Activated T-cell treated with anti-CD3 and anti-CD28 coated beads, Interleukin-2, amount 50 U/mL, for 72 hours (primary cell): ENCODE results near the gene HSPBAP1. TPM values are rescaled to one million over a fixed set of nuclear protein-coding genes. Genes with fewer than 3 reads are reported as not detected.
"Not testable (repeated sequence)": the region's sequence is repeated elsewhere in the genome, so short reads cannot be mapped to it uniquely, and the experiment has no call there.

Source experiments
- ATAC-seq, 2 donors: fragments of 150-1000 bp; cut with Tn5 transposase; replicated peaks in 1 of 2; 2 replicates each; pipeline ENCODE4 v1.10.0; 2021; ENCODE audit warnings: moderate library complexity in 2 of 2, mild to moderate bottlenecking in 1 of 2
- DNase-seq, 2 donors: peaks; one replicate each; pipeline ENCODE4 v3.0.0; 2021 to 2022; ENCODE audit warnings: mixed read lengths in 1 of 2
- H3K27ac Mint-ChIP-seq: one replicate; pipeline ENCODE4 v1.8.0; 2022; ENCODE audit warnings: mild to moderate bottlenecking, moderate library complexity, mixed read lengths
- H3K27me3 Mint-ChIP-seq: one replicate; pipeline ENCODE4 v1.8.0; 2022; ENCODE audit warnings: low read depth, mixed read lengths
- H3K36me3 Mint-ChIP-seq, 2 donors: one replicate each; pipeline ENCODE4 v1.8.0; 2022; ENCODE audit warnings: mixed read lengths in 2 of 2, mild to moderate bottlenecking in 1 of 2; ENCODE audit not compliant: insufficient read depth in 2 of 2
- H3K4me1 Mint-ChIP-seq: one replicate; pipeline ENCODE4 v1.8.0; 2022; ENCODE audit warnings: low read depth, mixed read lengths
- H3K4me3 Mint-ChIP-seq, 2 donors: one replicate each; pipeline ENCODE4 v1.8.0; 2022; ENCODE audit warnings: mild to moderate bottlenecking in 2 of 2, mixed read lengths in 2 of 2, moderate library complexity in 2 of 2
- H3K9me3 Mint-ChIP-seq, 2 donors: one replicate each; pipeline ENCODE4 v1.8.0; 2022; ENCODE audit warnings: mixed read lengths in 2 of 2
- total RNA-seq, 2 donors: library from RNA; stranded (reverse); gene quantifications; one replicate each; pipeline ENCODE4 v1.2.3, GENCODE V29; 2022

HSPBAP1 gene
- total RNA-seq, 2 donors from 2014 or later, result 8.2 to 9.3 TPM

GRCh38 chr3:122719273-122719921 lies 74.2 kb downstream of the HSPBAP1 start:
- no peak for DNase-seq

DNA sequence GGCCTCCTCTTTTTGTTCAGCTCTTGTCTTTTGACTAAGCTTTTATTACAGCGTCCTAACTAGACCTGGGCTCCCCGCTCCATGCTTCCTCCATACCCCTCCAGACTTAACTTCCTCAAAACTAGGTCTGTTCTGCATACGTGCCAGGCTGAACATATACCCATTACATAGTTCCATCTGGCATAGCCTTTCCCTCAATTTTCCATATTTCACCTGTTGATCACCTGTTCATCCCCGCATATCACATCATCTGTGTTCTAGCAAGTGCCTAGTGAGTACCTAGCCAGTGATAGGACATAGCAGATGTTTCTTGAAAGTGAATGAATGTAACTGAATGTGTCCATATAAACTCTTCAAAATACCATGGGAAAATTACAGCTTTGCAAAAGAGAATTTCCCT lies 77.0 kb downstream of the HSPBAP1 start:
- Mint-ChIP-seq H3K36me3 (peaks cover 12 to 38% of the 10 kb centered on the region in 2 donors), H3K27me3 (no peaks in the 10 kb centered on the region), H3K9me3 (no peaks in the 10 kb centered on the region), H3K27ac (no peak overlapping the region), H3K4me1 (peaks cover 4% of the 10 kb centered on the region), H3K4me3 (no peak overlapping the region)
- DNase-seq (no peak), ATAC-seq (no peak)

More at GRCh38 chr3:122719273-122719921, 74.2 kb downstream of the HSPBAP1 start:
- no peaks in the 10 kb centered on the region for H3K9me3 Mint-ChIP-seq
- H3K4me1 Mint-ChIP-seq, result no peaks in the 10 kb centered on the region
- H3K27me3 Mint-ChIP-seq, result no peaks in the 10 kb centered on the region
- H3K4me3 Mint-ChIP-seq, result no peak overlapping the region
- H3K36me3 Mint-ChIP-seq, result peaks cover 14 to 43% of the 10 kb centered on the region in 2 donors
- ATAC-seq, result no peak
- no peak overlapping the region for H3K27ac Mint-ChIP-seq

DNA sequence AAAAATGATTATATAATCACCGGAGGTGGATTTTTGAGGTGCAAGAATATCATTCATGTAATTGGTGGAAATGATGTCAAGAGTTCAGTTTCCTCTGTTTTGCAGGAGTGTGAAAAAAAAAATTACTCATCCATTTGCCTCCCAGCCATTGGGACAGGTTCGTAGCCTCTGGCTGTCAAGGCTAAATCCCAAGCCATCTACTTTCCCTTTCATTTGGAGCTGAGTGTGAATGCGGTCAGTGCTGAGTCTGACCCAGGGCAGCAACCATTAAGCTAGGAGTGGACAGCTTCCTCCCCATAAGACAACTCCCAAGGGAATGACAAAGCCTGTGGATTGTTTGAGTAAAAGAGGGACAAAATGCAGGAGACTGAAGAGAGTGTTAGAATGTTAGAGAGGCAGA lies 79.4 kb downstream of the HSPBAP1 start:
- Mint-ChIP-seq H3K4me3 (no peak overlapping the region), H3K4me1 (peaks cover 23% of the 10 kb centered on the region), H3K27me3 (no peaks in the 10 kb centered on the region), H3K27ac (no peak overlapping the region), H3K9me3 (peaks cover 0 to 3% of the 10 kb centered on the region in 2 donors), H3K36me3 (peaks cover 15 to 45% of the 10 kb centered on the region in 2 donors)
- ATAC-seq, result no peak
- no peak for DNase-seq

DNA sequence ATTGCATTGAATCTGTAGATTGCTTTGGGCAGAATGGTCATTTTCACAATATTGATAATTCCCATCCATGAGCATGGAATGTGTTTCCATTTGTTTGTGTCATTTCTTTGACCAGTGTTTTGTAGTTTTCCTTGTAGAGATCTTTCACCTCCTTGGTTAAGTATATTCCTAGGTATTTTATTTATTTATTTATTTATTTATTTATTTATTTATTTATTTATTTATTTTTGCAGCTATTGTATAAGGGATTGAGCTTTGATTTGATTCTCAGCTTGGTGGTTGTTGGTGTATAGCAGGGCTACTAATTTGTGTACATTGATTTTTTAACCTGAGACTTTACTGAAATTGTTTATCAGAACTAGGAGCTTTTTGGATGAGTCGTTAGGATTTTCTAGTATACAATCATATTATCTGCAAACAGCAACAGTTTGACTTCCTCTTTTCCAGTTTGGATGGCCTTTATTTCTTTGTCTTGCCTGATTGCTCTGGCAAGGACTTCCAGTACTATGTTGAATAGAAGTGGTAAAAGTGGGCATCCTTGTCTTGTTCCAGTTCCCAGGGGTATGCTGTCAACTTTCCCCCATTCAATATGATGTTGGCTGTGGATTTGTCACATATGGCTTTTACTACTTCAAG lies 82.9 kb downstream of the HSPBAP1 start:
- H3K36me3 Mint-ChIP-seq, result peaks cover 8 to 30% of the 10 kb centered on the region in 2 donors
- H3K9me3 Mint-ChIP-seq, ATAC-seq, DNase-seq, H3K27me3 Mint-ChIP-seq, H3K4me3 Mint-ChIP-seq, H3K27ac Mint-ChIP-seq: not testable (repeated sequence)
- H3K4me1 Mint-ChIP-seq, result peaks cover 33% of the 10 kb centered on the region

DNA sequence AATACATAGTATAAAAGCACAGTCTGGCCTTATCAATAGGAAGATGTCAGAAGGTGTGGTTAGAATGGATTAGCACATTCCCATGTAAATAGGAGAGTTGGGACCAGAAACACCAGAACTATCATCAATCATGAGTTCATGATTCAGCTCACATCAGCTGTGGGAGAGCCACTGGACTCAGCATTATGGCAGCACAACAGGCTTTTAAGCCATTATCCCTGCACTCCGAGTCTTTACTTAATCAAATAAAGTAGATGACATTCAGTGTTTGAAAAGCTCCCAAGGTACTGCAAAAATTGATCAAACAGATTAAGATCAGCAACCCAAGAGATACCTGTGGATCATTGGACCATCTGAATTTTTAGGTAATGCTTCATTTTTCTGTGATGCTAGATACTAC lies 88.3 kb downstream of the HSPBAP1 start:
- H3K9me3 Mint-ChIP-seq, result peaks cover 0 to 2% of the 10 kb centered on the region in 2 donors
- no peaks in the 10 kb centered on the region for H3K27me3 Mint-ChIP-seq
- ATAC-seq (no peak), DNase-seq (no peak)
- peaks cover 10 to 19% of the 10 kb centered on the region in 2 donors for H3K36me3 Mint-ChIP-seq
- no peak overlapping the region for H3K4me3 Mint-ChIP-seq
- no peak overlapping the region for H3K27ac Mint-ChIP-seq
- H3K4me1 Mint-ChIP-seq, result peaks cover 19% of the 10 kb centered on the region

DNA sequence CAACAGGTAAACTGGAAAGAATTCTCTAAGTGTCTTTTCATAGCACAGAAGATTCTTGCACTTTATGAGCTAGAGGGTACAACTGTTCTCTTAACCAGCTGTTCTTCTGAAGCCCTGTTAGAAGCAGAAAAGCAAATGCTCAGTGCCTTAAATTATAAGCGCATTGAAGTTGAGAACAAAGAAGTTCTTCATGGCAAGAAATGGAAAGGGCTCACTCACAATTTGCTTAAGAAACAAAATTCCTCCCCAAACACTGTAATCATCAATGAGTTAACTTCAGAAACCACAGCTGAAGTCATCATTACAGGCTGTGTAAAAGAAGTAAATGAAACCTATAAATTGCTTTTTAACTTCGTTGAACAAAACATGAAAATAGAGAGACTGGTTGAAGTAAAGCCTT lies 93.4 kb downstream of the HSPBAP1 start:
- peak overlapping the region; percentile 21 for H3K27ac Mint-ChIP-seq
- no peak for ATAC-seq
- H3K27me3 Mint-ChIP-seq, result no peaks in the 10 kb centered on the region
- DNase-seq, result no peak
- no peak overlapping the region for H3K4me3 Mint-ChIP-seq
- H3K4me1 Mint-ChIP-seq, result no peaks in the 10 kb centered on the region
- H3K9me3 Mint-ChIP-seq, result no peaks in the 10 kb centered on the region
- peaks cover 12 to 18% of the 10 kb centered on the region in 2 donors for H3K36me3 Mint-ChIP-seq

GRCh38 chr3:122697952-122698620 lies 95.5 kb downstream of the HSPBAP1 start:
- ATAC-seq (no peak), DNase-seq (no peak)
- Mint-ChIP-seq H3K27me3 (no peaks in the 10 kb centered on the region), H3K4me3 (no peak overlapping the region), H3K36me3 (peaks cover 16 to 17% of the 10 kb centered on the region in 2 donors), H3K9me3 (no peaks in the 10 kb centered on the region), H3K27ac (no peak overlapping the region), H3K4me1 (peaks cover 4% of the 10 kb centered on the region)

- H3K4me1 Mint-ChIP-seq, result peaks cover 4% of the 10 kb centered on the region
- H3K27ac Mint-ChIP-seq, result no peak overlapping the region
- DNase-seq (no peak), ATAC-seq (no peak)
- H3K9me3 Mint-ChIP-seq, result no peaks in the 10 kb centered on the region
- no peaks in the 10 kb centered on the region for H3K27me3 Mint-ChIP-seq
- H3K4me3 Mint-ChIP-seq, result no peak overlapping the region
- H3K36me3 Mint-ChIP-seq, result peaks cover 15 to 16% of the 10 kb centered on the region in 2 donors
These were observed 97.6 kb downstream of the HSPBAP1 start for GRCh38 chr3:122695927-122696561.

DNA sequence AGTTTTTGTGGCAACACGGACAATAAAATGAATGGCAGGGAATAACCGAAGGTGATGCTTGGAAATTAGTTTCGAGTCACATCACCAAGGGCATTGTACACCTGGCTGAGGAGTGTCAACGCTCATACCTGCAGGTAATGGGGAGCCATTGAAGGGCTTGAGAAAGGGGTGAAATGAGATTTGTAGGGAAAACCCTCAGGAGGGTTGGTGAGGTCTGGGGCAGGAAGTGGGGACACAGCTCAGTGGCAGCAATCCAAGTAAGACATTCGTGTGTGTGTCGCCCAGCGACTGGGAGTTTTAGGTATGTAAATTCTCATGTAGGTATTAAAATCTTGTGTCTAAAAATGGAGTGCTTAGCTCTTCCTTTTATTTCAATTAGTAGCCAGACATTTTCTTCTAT lies 98.7 kb downstream of the HSPBAP1 start:
- DNase-seq (no peak), ATAC-seq (no peak)
- peaks cover 13 to 18% of the 10 kb centered on the region in 2 donors for H3K36me3 Mint-ChIP-seq
- no peaks in the 10 kb centered on the region for H3K27me3 Mint-ChIP-seq
- H3K9me3 Mint-ChIP-seq, result no peaks in the 10 kb centered on the region
- no peak overlapping the region for H3K4me3 Mint-ChIP-seq
- H3K27ac Mint-ChIP-seq, result peak overlapping the region; percentile 61
- H3K4me1 Mint-ChIP-seq, result peaks cover 6% of the 10 kb centered on the region

- Mint-ChIP-seq H3K4me3 (no peak overlapping the region), H3K27me3 (no peaks in the 10 kb centered on the region), H3K4me1 (peaks cover 12% of the 10 kb centered on the region), H3K36me3 (peaks cover 14 to 17% of the 10 kb centered on the region in 2 donors), H3K9me3 (no peaks in the 10 kb centered on the region), H3K27ac (no peak overlapping the region)
- DNase-seq (no peak), ATAC-seq (no peak)
These were observed 101.0 kb downstream of the HSPBAP1 start for GRCh38 chr3:122692674-122693073.

DNA sequence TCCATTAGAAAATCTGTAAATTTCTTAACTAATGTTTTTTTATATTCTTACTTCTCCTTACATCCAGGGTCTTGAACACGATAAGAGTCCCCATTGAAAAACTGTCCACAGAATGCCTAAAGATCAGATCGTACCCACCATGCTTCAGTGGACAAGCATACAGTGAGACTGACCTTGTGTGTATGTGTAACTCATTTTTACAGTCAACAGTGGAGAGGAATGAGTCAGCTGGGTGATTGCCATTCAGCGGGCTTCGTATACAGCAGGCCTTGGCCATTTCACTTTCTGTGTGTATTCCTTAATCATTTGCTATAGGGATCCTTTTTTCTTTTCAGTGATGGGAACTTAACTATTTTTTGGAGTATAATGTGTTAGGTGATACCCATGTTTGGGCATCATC lies 102.4 kb downstream of the HSPBAP1 start:
- DNase-seq (no peak), ATAC-seq (no peak)
- Mint-ChIP-seq H3K27ac (no peak overlapping the region), H3K36me3 (peaks cover 18 to 27% of the 10 kb centered on the region in 2 donors), H3K9me3 (no peaks in the 10 kb centered on the region), H3K27me3 (no peaks in the 10 kb centered on the region), H3K4me3 (no peak overlapping the region), H3K4me1 (peaks cover 12% of the 10 kb centered on the region)

DNA sequence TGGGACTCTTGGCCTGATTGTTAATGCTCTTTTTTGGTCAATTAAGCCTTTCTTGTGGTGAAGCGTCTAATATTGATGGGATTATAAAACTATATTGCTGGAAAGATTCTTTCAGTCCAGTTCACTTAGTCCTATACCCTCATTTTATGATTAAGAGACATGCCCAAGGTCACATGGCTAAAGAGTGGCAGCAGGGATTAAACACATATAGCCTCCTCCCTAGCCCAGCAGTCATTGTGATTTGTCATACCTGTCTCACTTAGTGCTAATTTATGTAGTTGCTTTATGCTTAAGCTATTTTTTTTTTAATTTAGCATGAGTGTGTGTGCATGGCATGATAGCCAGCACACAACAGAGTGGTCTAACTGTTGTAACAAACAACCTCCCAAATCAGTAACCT lies 103.5 kb downstream of the HSPBAP1 start:
- Mint-ChIP-seq H3K36me3 (peaks cover 16 to 29% of the 10 kb centered on the region in 2 donors), H3K27me3 (no peaks in the 10 kb centered on the region), H3K27ac (peak overlapping the region; percentile 2), H3K4me3 (no peak overlapping the region), H3K4me1 (peaks cover 14% of the 10 kb centered on the region), H3K9me3 (no peaks in the 10 kb centered on the region)
- peak in 1 of 2 donors; percentile 30 for ATAC-seq
- no peak for DNase-seq
